Panc1 (cell line): ENCODE data around the gene DEFB123. TPM values are rescaled to one million over a fixed set of nuclear protein-coding genes. Genes with fewer than 3 reads are reported as not detected.
A peak's percentile ranks its signal among the peaks of the same experiment; 100 is the strongest.

Experiments
- ATAC-seq: fragments of 200-7000 bp; cut with Tn5 transposase; 2 replicates; pipeline ENCODE4 v1.9.1; 2020; ENCODE audit warnings: mild to moderate bottlenecking, moderate library complexity
- BruUV-seq: library from RNA; stranded (reverse); fragments of 400-500 nt; replicated peaks from 2 replicates; lab custom pipeline; 2021; lab: Mats Ljungman, UMichigan
- CTCF ChIA-PET: fragments of 300-600 bp; sonication (Branson Sonifier 250); formaldehyde crosslinking; loops from one replicate; lab custom pipeline; 2022; ENCODE audit warnings: antibody characterized with exemption; lab: Charles Lee
- POLR2A ChIA-PET: fragments of 300-600 bp; sonication (Branson Sonifier 250); formaldehyde crosslinking; loops from one replicate; lab custom pipeline; 2022; ENCODE audit warnings: antibody characterized with exemption; lab: Charles Lee
- DNase-seq: peaks from one replicate; pipeline ENCODE4 v3.0.0-alpha.2; 2010; ENCODE audit warnings: low read depth, low spot score
- H3K27ac ChIP-seq: 2 replicates; pipeline ENCODE4 v1.5.1; 2011; ENCODE audit warnings: mild to moderate bottlenecking, low read length, inconsistent platforms
- H3K27me3 ChIP-seq: fragments of 200-500 bp; sonication (Bioruptor generic); 2 replicates; pipeline ENCODE4 v1.6.0; 2014; ENCODE audit warnings: low read length, inconsistent platforms; ENCODE audit not compliant: control insufficient read depth, insufficient read depth
- H3K36me3 ChIP-seq: fragments of 200-500 bp; sonication (Bioruptor generic); 2 replicates; pipeline ENCODE4 v1.5.1; 2014; ENCODE audit warnings: inconsistent platforms, mild to moderate bottlenecking, low read length, moderate library complexity; ENCODE audit not compliant: control insufficient read depth, insufficient read depth
- H3K4me1 ChIP-seq: 2 replicates; pipeline ENCODE4 v1.5.1; 2011; ENCODE audit warnings: inconsistent platforms, mild to moderate bottlenecking, low read length, moderate library complexity; ENCODE audit not compliant: control insufficient read depth, insufficient read depth
- H3K4me3 ChIP-seq, 2 experiments: 2 replicates each; pipeline ENCODE4 v1.5.1; 2011 to 2012; ENCODE audit warnings: low read depth in 2 of 2, low read length in 2 of 2, mild to moderate bottlenecking in 2 of 2, inconsistent platforms in 1 of 2, moderate library complexity in 1 of 2
- H3K9me3 ChIP-seq: fragments of 200-500 bp; sonication (Bioruptor generic); 2 replicates; pipeline ENCODE4 v1.5.1; 2014; ENCODE audit warnings: low read depth, mild to moderate bottlenecking, inconsistent platforms, low read length, moderate library complexity; ENCODE audit not compliant: control insufficient read depth, insufficient read depth
- CTCF ChIP-seq: fragments of 450-650 bp; IDR thresholded peaks from 2 replicates; pipeline ENCODE4 v1.5.1; 2017; ENCODE audit warnings: mild to moderate bottlenecking
- POLR2AphosphoS5 ChIP-seq: IDR thresholded peaks from 2 replicates; pipeline ENCODE4 v1.6.1; 2012; ENCODE audit warnings: mild to moderate bottlenecking, low read depth, low read length, moderate library complexity
- REST ChIP-seq, 2 experiments: IDR thresholded peaks; 2 replicates each; pipeline ENCODE4 v1.6.1; 2011 to 2012; ENCODE audit warnings: low read depth in 2 of 2, control low read depth in 1 of 2, low read length in 1 of 2, mild to moderate bottlenecking in 1 of 2, moderate library complexity in 1 of 2; ENCODE audit not compliant: insufficient read depth in 1 of 2
- SIN3A ChIP-seq: IDR thresholded peaks from 2 replicates; pipeline ENCODE4 v1.6.1; 2012; ENCODE audit warnings: low read depth, mild to moderate bottlenecking, low read length, moderate library complexity, borderline replicate concordance; ENCODE audit not compliant: insufficient read depth
- TCF7L2 ChIP-seq: IDR thresholded peaks from 2 replicates; pipeline ENCODE4 v1.6.1; 2011; ENCODE audit warnings: mild to moderate bottlenecking, low read depth, low read length, inconsistent platforms
- in situ Hi-C: cut with HindIII; loops from 2 replicates; pipeline ENCODE4 v1.10.0; 2016; ENCODE audit warnings: low sequenced_read_pairs, low pct_unique_long_range_greater_than_20kb
- intact Hi-C: fragments of 100-400 bp; cut with micrococcal nuclease; formaldehyde crosslinking; loops from one replicate; pipeline ENCODE4 v1.10.0; 2022; ENCODE audit not compliant: unreplicated experiment
- total RNA-seq: library from RNA; stranded (reverse); gene quantifications from one replicate; pipeline ENCODE4 v1.2.1, GENCODE V29; 2021; ENCODE audit not compliant: unreplicated experiment

The DEFB123 gene
- total RNA-seq, 1 experiment from 2014 or later = not detected

- BruUV-seq = no TSS peak
- Histone ChIP-seq H3K4me1 (peaks cover 12% of the 10 kb centered on the region; the same call in 1 of the 2 replicates), H3K27me3 (0 out of 2 replicates have a peak, but pooled peaks cover 2% of the 10 kb centered on the region), H3K9me3 (no peaks in the 10 kb centered on the region), H3K27ac (no peak overlapping the region), H3K36me3 (no peaks in the 10 kb centered on the region), H3K4me3 (no peak overlapping the region)
- CTCF ChIA-PET = no interaction called here
- ATAC-seq (peak; percentile 20), DNase-seq (no peak)
- in situ Hi-C loops = no loop called here
- no peak for TF ChIP-seq TCF7L2
- TF ChIP-seq CTCF = no peak
- TF ChIP-seq SIN3A = no peak
- TF ChIP-seq REST (IDR thresholded peaks at IDR 0.05; ENCODE audit: insufficient read depth in 1 of 2, low read depth in 2 of 2, low read length in 1 of 2) = no peak
- TF ChIP-seq POLR2AphosphoS5 = no peak
- intact Hi-C loops = no loop called here
- POLR2A ChIA-PET = interaction anchor here (0.8 kb wide), 1 partner anchor 32 kb away, joined by 9 read pairs; no protein-coding TSS in a partner anchor
Measured at GRCh38 chr20:31476643-31477215, 36.3 kb downstream of the DEFB123 start.

GRCh38 chr20:31484001-31484400 lies 43.6 kb downstream of the DEFB123 start:
- DNase-seq (no peak), ATAC-seq (0 out of 2 replicates have a peak, but pooled peaks have one; percentile 3)
- Histone ChIP-seq H3K36me3 (no peaks in the 10 kb centered on the region), H3K4me1 (no peaks in the 10 kb centered on the region), H3K4me3 (no peak overlapping the region), H3K27ac (no peak overlapping the region), H3K27me3 (no peaks in the 10 kb centered on the region), H3K9me3 (no peaks in the 10 kb centered on the region)
- intact Hi-C loops = no loop called here
- ChIA-PET POLR2A (no interaction called here), CTCF (interaction anchor here (0.6 kb wide), 1 partner anchor 1947 kb away, joined by 3 read pairs; no protein-coding TSS in a partner anchor)
- no peak for TF ChIP-seq SIN3A
- TF ChIP-seq REST (IDR thresholded peaks at IDR 0.05; ENCODE audit: insufficient read depth in 1 of 2, low read depth in 2 of 2, low read length in 1 of 2) = no peak
- no peak for TF ChIP-seq POLR2AphosphoS5
- no peak for TF ChIP-seq CTCF
- no peak for TF ChIP-seq TCF7L2
- BruUV-seq = no TSS peak
- in situ Hi-C loops = no loop called here
